ENCODE results near the gene CERS4. TPM values are rescaled to one million over a fixed set of nuclear protein-coding genes. Genes with fewer than 3 reads are reported as not detected.

Gene CERS4
- total RNA-seq, 1 donor from 2014 or later, result 2.1 TPM

Other genes starting within 250 kb of the CERS4 start
- 26.5 and 37.4 TPM in 2 replicates for gene ELAVL1, start 203.7 kb upstream of the CERS4 start, total RNA-seq
- not detected in 2 replicates for gene CCL25, start 156.6 kb upstream of the CERS4 start, total RNA-seq
- not detected in 2 replicates for gene FBN3, start 59.8 kb upstream of the CERS4 start, total RNA-seq
- 4.0 and 14.0 TPM in 2 replicates for gene CD320, start 99.0 kb downstream of the CERS4 start, total RNA-seq
- gene NDUFA7, start 112.0 kb downstream of the CERS4 start, total RNA-seq, result 14.7 and 42.6 TPM in 2 replicates
- 279 and 911 TPM in 2 replicates for gene RPS28, start 112.1 kb downstream of the CERS4 start, total RNA-seq
- 0.64 and 2.4 TPM in 2 replicates for gene KANK3, start 133.9 kb downstream of the CERS4 start, total RNA-seq
- 3.2 and 5.1 TPM in 2 replicates for gene ANGPTL4, start 154.8 kb downstream of the CERS4 start, total RNA-seq
- gene RAB11B, start 181.0 kb downstream of the CERS4 start, total RNA-seq, result 21.1 and 50.4 TPM in 2 replicates
- gene MARCHF2, start 203.9 kb downstream of the CERS4 start, total RNA-seq, result 70.5 and 84.0 TPM in 2 replicates
- gene HNRNPM, start 235.6 kb downstream of the CERS4 start, total RNA-seq, result 53.4 and 62.0 TPM in 2 replicates

All from bronchial epithelial cell (primary cell).